Measurements from ENCODE around the gene VDR.

VDR gene

DNA sequence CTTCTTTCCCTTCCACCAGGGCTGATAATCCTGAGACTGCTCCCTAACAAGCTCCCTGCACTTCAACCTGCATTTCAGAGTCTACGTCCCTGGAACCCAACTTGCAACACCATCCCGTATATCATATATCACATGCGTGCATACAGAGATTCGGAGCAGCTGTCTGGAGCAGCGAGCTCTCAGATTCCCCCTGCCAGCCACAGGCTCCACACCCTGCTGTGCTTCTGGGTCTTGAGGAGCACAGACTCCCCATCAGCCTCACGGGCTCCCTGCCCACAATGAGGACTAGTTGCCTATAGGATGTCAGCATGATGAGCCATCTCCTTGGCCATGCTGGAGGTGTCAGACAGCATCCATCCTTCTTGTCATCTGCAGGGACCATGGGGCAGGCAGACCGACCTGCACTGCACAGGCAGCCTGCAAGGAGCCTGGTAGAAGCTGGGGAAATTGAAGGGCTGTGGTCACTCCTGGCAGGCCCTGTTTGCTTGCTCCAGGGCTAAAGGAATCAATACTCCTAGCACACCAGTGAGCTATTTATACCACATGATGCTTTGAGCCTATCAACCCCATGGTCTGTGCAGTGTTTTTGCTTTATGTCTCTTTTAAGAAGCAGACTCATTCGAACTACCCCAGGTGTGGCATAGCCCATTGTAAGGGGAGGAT is 65.4 kb downstream of the VDR start:
- DNase-seq (ENCODE audit: low spot score): no peak
- no peak for TF ChIP-seq CTCF (IDR thresholded peaks at IDR 0.05; ENCODE audit: extremely low read depth, missing control alignments)

DNA sequence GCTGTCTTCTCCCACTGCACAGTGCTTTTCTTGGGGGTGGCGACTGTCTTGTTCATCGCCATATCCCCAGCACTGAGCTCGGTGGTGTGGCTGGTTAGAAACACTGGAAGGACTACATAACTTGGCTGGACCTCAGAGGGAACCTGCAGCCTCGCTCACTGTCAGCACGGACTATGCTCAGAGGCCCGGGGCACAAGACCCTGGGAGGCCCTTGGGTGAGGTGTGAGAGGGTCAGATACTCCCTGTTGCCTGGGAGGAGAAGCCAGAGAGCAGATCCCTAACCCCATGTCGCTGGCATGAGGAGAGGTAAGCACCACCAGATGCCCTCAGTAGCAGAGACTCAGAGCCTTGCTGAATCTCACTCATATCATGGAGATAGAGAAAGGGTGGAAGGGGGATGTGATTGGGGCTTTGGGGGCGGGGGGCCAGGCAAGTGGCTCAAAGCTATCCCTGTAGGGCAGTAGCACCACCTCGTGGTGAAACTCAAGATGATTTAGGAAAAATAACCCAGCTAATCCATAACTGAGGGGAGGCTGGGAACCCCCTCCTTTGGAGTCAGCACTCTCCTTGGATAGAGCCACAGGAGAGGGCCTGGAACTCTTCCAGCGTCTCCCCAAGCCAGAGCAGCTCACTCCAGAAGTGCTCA is 66.4 kb downstream of the VDR start:
- DNase-seq (ENCODE audit: low spot score): peak; percentile 56
- TF ChIP-seq CTCF (IDR thresholded peaks at IDR 0.05; ENCODE audit: extremely low read depth, missing control alignments): peak; percentile 31

DNA sequence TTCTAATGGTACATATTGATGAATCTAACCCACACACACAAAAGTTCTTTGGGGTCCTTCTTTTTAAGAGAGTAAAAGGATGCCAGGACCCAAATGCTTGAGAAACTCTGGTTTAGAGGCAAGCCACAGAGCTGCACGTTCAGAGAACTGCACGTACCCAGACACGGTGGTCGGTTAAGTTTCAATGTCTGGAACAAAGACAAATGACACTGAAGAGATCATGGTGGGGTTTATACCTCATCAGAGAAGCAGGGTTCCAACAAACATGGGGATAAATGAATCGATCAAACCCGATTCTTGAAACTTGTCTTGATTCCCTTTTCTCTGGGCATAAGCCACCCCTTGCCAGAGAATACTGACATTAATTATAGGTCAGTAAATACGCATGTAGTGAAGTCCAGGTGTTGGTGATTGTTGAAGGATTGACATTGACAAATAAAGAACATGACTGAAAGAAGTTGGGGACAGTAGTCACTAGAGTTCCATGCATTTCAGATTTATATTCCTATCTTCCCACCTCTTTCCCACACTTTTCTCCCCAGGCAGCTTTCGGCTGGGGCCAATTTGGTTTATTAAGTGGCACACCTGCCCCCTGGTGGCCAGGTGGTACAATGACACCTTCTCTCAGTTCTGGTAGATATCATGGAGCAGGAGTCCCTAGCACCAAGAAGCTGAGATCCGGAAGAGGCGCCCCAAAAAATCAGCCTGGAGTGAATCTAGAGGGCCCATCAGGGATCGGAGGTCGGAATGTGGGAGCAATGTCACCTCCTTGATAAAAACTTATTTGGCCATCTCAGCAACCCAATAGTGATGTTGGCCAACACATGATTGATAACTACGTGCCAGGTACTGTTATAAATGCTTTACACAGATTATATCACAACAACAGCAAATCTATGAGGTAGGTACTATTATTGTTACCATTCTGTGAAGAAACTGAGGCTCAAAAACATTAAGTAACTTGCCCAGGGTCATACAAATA is 67.3 kb downstream of the VDR start:
- peak; percentile 90 for TF ChIP-seq CTCF (IDR thresholded peaks at IDR 0.05; ENCODE audit: extremely low read depth, missing control alignments)
- peak; percentile 74 for DNase-seq (ENCODE audit: low spot score)

DNA sequence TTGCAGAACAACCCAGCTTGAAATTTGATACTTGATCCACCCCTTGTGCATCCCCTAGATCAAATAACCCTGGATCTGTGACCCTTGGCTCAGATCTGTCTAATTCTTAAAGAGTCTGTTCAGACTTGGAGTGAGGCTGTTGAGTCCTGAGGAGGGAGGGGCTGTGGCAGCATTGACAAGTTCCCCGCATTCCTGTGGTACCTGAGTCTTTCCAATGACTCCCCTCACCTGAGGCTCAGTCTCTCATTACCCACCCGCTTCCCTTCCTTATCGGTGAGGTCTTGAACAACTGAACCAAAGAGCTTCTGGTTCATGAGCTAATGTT is 69.0 kb downstream of the VDR start:
- DNase-seq (ENCODE audit: low spot score): no peak
- no peak for TF ChIP-seq CTCF (IDR thresholded peaks at IDR 0.05; ENCODE audit: extremely low read depth, missing control alignments)

DNA sequence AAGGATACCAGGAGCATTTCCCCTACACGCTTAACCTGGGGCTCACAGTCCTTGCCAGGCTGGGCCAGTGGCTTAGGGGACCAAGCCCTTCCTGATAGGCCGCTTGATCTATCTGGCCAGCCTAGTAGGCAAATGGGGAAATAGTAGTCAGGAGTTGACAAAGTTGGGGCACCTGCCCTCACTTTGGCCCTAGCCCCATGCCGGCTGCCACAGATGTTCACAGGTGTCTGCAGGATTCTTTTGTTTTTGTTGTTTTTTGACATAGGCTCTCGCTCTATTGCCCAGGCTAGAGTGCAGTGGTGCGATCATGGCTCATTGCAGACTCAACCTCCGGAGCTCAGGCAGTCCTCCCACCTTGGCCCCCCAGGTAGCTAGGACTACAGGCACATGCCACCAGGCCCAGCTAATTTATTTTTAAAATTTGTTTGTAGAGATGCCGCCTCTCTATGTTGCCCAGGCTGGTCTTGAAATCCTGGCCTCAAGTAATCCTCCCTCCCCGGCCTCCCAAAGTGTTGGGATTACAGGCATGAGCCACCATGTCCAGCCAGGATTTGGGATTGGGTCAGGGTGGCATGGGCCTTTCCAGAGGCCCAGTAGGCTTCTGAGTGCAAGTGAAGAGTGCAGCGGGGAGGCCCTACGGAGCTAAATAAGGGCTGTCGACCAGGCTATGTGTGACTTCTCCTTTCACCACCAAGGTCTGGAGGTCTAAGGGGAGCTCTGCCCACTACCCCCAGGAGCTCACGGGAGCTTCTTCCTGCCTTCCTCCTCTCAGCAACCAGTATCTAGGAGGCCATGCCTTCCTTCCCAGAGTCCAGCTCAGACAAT is 69.6 kb downstream of the VDR start:
- no peak for TF ChIP-seq CTCF (IDR thresholded peaks at IDR 0.05; ENCODE audit: extremely low read depth, missing control alignments)
- no peak for DNase-seq (ENCODE audit: low spot score)

DNA sequence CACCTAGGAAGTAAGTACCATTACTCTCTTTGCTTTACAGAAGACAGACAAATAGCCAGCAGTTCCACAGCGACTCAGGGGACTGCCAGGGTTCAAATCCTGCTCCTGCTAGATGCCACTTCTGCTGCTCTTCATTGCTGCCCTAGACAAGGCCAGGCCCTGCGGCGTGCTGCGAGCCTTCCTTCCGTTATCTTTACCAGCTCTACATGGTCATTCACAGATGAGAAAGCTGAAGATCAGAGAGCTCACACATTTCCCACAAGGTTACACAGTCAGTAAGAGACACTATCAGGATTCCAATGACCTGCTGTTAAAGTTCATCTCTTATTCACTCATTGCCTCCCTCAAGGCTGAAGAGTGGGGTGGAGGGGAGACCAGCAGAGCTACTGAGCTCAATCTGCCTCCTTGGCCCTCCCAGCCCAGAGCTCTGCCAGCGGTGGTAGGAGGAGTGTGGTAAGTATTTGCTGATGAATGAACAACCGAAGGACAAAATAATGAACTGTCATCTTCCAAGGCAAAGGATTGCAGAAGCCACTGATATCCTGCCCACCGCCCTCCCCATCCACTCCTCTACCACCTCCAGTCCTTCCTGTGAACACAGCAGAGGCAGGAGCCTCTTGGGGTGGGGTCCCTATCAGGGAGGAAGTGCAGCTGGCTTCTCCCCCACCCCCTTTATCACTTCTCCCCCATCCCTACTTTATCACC is 70.4 kb downstream of the VDR start:
- TF ChIP-seq CTCF (IDR thresholded peaks at IDR 0.05; ENCODE audit: extremely low read depth, missing control alignments): no peak
- no peak for DNase-seq (ENCODE audit: low spot score)
